ENCODE results near the gene S100A7. TPM values are rescaled to one million over a fixed set of nuclear protein-coding genes. Genes with fewer than 3 reads are reported as not detected.
A peak's percentile ranks its signal among the peaks of the same experiment; 100 is the strongest.

S100A7 gene
- total and polyA plus RNA-seq, 2 of the 8 experiments (the other 6 are each of a cell fraction or from before 2014, with no cell fraction given) = not detected

- H2BK20ac ChIP-seq (ENCODE audit: low read length) = peak overlapping the region; percentile 98; the same call in 1 of the 2 replicates
- ChIA-PET POLR2A (ENCODE audit: partially characterized antibody) (interaction anchor here (0.9 to 2.4 kb wide), 4 partner anchors 12 to 163 kb away, joined by 3 to 14 read pairs (median 5); no protein-coding TSS in a partner anchor), CTCF (ENCODE audit: partially characterized antibody) (interaction anchor here (0.6 to 6.7 kb wide), 20 partner anchors 9 to 331 kb away, joined by 3 to 53 read pairs (median 7); no protein-coding TSS in a partner anchor)
- no peak overlapping the region for H3K23ac ChIP-seq (ENCODE audit: insufficient read length)
- peaks cover 7 to 10% of the 10 kb centered on the region in 2 experiments; a peak in 2 of 4 replicates for H3K9me3 ChIP-seq (ENCODE audit: insufficient read depth in 2 of 2, low read depth in 1 of 2, low read length in 1 of 2)
- no peaks in the 10 kb centered on the region for H3K79me1 ChIP-seq (ENCODE audit: low read depth, low read length)
- H3K79me2 ChIP-seq (ENCODE audit: control insufficient read depth in 1 of 2, insufficient read depth in 2 of 2, low read length in 2 of 2) = no peaks in the 10 kb centered on the region
- H2BK120ac ChIP-seq (replicated peaks; ENCODE audit: low read depth, low read length) = peak overlapping the region; percentile 50
- no peak overlapping the region for H3K14ac ChIP-seq (ENCODE audit: insufficient read length)
- no peaks in the 10 kb centered on the region for H3K23me2 ChIP-seq (ENCODE audit: low read depth, low read length)
- DNase-seq (ENCODE audit: low read depth in 1 of 2, low spot score in 2 of 2) (no peak), FAIRE-seq (no peak)
- H2BK15ac ChIP-seq (ENCODE audit: low read length) = no peak overlapping the region
- H3K36me3 ChIP-seq (ENCODE audit: control insufficient read depth in 2 of 4, insufficient read depth in 4 of 4, low read length in 3 of 4) = no peaks in the 10 kb centered on the region
- no peak overlapping the region for H4K91ac ChIP-seq (replicated peaks; ENCODE audit: insufficient read length, low read length)
- H4K20me1 ChIP-seq (replicated peaks in 1 of 2; ENCODE audit: control insufficient read depth in 1 of 2, insufficient read depth in 2 of 2, low read length in 2 of 2) = no peaks in the 10 kb centered on the region
- H2AFZ ChIP-seq (ENCODE audit: low read length) = peak overlapping the region; percentile 65; the same call in 1 of the 2 replicates
- H4K5ac ChIP-seq (ENCODE audit: insufficient read length, low read depth, low read length) = no peak overlapping the region
- H3K4me2 ChIP-seq (ENCODE audit: insufficient read depth in 1 of 2, low read depth in 2 of 2, low read length in 2 of 2) = peak overlapping the region in 1 of 2 experiments; percentile 23; a peak in 3 of 4 replicates
- no peak overlapping the region for H3K27ac ChIP-seq (ENCODE audit: low read depth, low read length)
- H2BK5ac ChIP-seq (ENCODE audit: low read depth, low read length) = peak overlapping the region; percentile 75; the same call in 1 of the 2 replicates
- H3K56ac ChIP-seq (replicated peaks; ENCODE audit: insufficient read length, low read depth, low read length) = no peak overlapping the region
- H2BK12ac ChIP-seq (ENCODE audit: low read depth, low read length) = peak overlapping the region; percentile 60; the same call in 1 of the 2 replicates
- H3K18ac ChIP-seq (ENCODE audit: extremely low read depth, low read length) = peak overlapping the region; percentile 60; the same call in 1 of the 2 replicates
- H3K27me3 ChIP-seq (replicated peaks in 1 of 4; ENCODE audit: control insufficient read depth in 3 of 4, extremely low read depth in 1 of 4, insufficient read depth in 3 of 4, low read length in 3 of 4) = no peaks in the 10 kb centered on the region; a peak in 1 of 7 replicates
- no peak overlapping the region for H3K4ac ChIP-seq (replicated peaks; ENCODE audit: insufficient read length, low read depth, low read length)
- 76% methylated on average over 5 of the region's 5 CpGs; no CpG with 5 or more reads in 1 of the 2 experiments for WGBS, 2 experiments (ENCODE audit: extremely low coverage in 1 of 2, insufficient coverage in 1 of 2, insufficient read length in 1 of 2, insufficient replicate concordance in 2 of 2, low coverage in 1 of 2, low lambda C conversion rate in 2 of 2, missing lambda C conversion rate in 1 of 2)
- H4K8ac ChIP-seq (ENCODE audit: extremely low read depth, insufficient read depth, low read length) = no peak overlapping the region
- H3K4me3 ChIP-seq (ENCODE audit: extremely low read depth in 1 of 4, insufficient read depth in 2 of 4, low read depth in 3 of 4, low read length in 4 of 4) = no peak overlapping the region
- H3K9ac ChIP-seq (replicated peaks in 1 of 4; ENCODE audit: extremely low read depth in 1 of 4, low read depth in 3 of 4, low read length in 3 of 4) = no peak overlapping the region
- H2AK5ac ChIP-seq (ENCODE audit: low read depth, low read length) = no peak overlapping the region; the same call in 1 of the 2 replicates
- H3K4me1 ChIP-seq (replicated peaks in 1 of 4; ENCODE audit: control insufficient read depth in 3 of 4, insufficient read depth in 4 of 4, low read length in 3 of 4) = peaks cover 4 to 8% (median 5%) of the 10 kb centered on the region in 4 experiments; a peak in 5 of 7 replicates
- TF ChIP-seq HDAC2 (IDR thresholded peaks at IDR 0.05; ENCODE audit: borderline replicate concordance in 1 of 2, low read depth in 2 of 2, low read length in 2 of 2) = no peak
- no peak for TF ChIP-seq YY1 (IDR thresholded peaks at IDR 0.05; ENCODE audit: low read depth, low read length)
- no peak for TF ChIP-seq PHF8 (conservative IDR thresholded peaks at IDR 0.05; ENCODE audit: low read depth, low read length)
- TF ChIP-seq KDM4A (IDR thresholded peaks at IDR 0.05; ENCODE audit: low read depth, low read length, severe bottlenecking) = no peak
- TF ChIP-seq RAD21 (IDR thresholded peaks at IDR 0.05 in 1 of 2, conservative IDR thresholded peaks at IDR 0.05 in 1 of 2; ENCODE audit: low read depth in 2 of 2, low read length in 2 of 2) = no peak
- TF ChIP-seq BRCA1 (IDR thresholded peaks at IDR 0.05; ENCODE audit: low read depth, low read length) = no peak
- TF ChIP-seq POLR2A (IDR thresholded peaks at IDR 0.05; ENCODE audit: control extremely low read depth in 1 of 2, low read depth in 2 of 2, low read length in 2 of 2) = no peak
- TF ChIP-seq HDAC6 (IDR thresholded peaks at IDR 0.05; ENCODE audit: low read depth, low read length) = no peak
- TF ChIP-seq KDM1A (IDR thresholded peaks at IDR 0.05; ENCODE audit: borderline replicate concordance, low read length) = no peak
- no peak for TF ChIP-seq JUN (IDR thresholded peaks at IDR 0.05; ENCODE audit: low read depth, low read length)
- TF ChIP-seq, protein P1, sequence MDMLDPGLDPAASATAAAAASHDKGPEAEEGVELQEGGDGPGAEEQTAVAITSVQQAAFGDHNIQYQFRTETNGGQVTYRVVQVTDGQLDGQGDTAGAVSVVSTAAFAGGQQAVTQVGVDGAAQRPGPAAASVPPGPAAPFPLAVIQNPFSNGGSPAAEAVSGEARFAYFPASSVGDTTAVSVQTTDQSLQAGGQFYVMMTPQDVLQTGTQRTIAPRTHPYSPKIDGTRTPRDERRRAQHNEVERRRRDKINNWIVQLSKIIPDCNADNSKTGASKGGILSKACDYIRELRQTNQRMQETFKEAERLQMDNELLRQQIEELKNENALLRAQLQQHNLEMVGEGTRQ (IDR thresholded peaks at IDR 0.05; ENCODE audit: low read length) = no peak
Observed at GRCh38 chr1:153466908-153467307, 6.5 kb upstream of the S100A7 start.

Data from H1 (cell line).